GM23248 (cell line): ENCODE results near the gene ABCF2.

Experiments
- EZH2 ChIP-seq: fragments of 200-600 bp; sonication (generic); IDR thresholded peaks from 2 replicates; pipeline ENCODE4 v1.6.1; 2018; ENCODE audit warnings: antibody characterized with exemption, mild to moderate bottlenecking; ENCODE audit not compliant: insufficient read depth, poor library complexity, severe bottlenecking
- EZH2phosphoT487 ChIP-seq: fragments of 200-600 bp; sonication (generic); IDR thresholded peaks from 2 replicates; pipeline ENCODE4 v1.6.1; 2018; ENCODE audit warnings: antibody characterized with exemption, moderate library complexity, mild to moderate bottlenecking, low read depth; ENCODE audit not compliant: insufficient read depth

GRCh38 chr7:151172273-151173141 is 54.5 kb downstream of the ABCF2 start:
- no peak for TF ChIP-seq EZH2phosphoT487
- no peak for TF ChIP-seq EZH2
